GM11168 (cell line): ENCODE data around the gene AMDHD2.

Experiments
- in situ Hi-C: fragments of 300-500 bp; cut with MboI; formaldehyde crosslinking; loops from one replicate; pipeline ENCODE4 v1.12.0; 2022; ENCODE audit warnings: low sequenced_read_pairs; ENCODE audit not compliant: unreplicated experiment

Gene AMDHD2

GRCh38 chr16:2520097-2520783 is at the start of gene AMDHD2:
Gene AMDHD2 (plus strand): TSS chr16:2520371. CDS start chr16:2520459, 88 bp downstream.
- in situ Hi-C loops: no loop called here

DNA sequence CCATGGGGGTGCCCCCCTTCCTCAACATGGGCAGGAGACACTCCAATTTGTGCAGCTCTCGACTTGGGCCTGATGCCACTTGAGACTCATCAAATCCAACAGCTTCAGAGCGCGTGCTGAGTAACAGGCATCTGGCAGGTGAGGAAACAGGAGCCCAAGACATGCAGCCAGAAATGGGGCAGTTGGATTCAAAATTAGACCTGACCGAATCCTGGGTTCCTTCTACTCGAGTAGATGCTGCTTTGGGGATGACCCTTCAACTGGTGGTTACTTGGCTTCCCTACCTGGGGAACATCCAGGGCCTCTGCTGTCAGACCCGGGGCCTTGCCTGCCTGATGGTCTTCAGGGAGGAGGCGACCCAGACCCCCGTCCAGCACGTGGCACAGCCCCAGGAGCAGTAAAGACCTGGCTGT is 49.6 kb upstream of the AMDHD2 start:
- in situ Hi-C loops: no loop called here

- in situ Hi-C loops: no loop called here
Observed at GRCh38 chr16:2471016-2471652, 49.0 kb upstream of the AMDHD2 start, which contains the start of gene NTN3. Gene NTN3 (plus strand): TSS chr16:2471297. CDS start chr16:2471702, 405 bp downstream.

- in situ Hi-C loops: no loop called here
Observed at GRCh38 chr16:2471653-2472487, 48.3 kb upstream of the AMDHD2 start.

DNA sequence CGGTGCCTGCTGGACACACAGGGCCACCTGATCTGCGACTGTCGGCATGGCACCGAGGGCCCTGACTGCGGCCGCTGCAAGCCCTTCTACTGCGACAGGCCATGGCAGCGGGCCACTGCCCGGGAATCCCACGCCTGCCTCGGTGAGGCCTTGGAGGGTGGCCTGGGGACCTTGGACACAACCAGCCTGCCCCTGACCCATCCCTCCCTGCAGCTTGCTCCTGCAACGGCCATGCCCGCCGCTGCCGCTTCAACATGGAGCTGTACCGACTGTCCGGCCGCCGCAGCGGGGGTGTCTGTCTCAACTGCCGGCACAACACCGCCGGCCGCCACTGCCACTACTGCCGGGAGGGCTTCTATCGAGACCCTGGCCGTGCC is 47.7 kb upstream of the AMDHD2 start:
- in situ Hi-C loops: no loop called here

- in situ Hi-C loops: no loop called here
Observed at GRCh38 chr16:2472885-2473445, 47.2 kb upstream of the AMDHD2 start.

DNA sequence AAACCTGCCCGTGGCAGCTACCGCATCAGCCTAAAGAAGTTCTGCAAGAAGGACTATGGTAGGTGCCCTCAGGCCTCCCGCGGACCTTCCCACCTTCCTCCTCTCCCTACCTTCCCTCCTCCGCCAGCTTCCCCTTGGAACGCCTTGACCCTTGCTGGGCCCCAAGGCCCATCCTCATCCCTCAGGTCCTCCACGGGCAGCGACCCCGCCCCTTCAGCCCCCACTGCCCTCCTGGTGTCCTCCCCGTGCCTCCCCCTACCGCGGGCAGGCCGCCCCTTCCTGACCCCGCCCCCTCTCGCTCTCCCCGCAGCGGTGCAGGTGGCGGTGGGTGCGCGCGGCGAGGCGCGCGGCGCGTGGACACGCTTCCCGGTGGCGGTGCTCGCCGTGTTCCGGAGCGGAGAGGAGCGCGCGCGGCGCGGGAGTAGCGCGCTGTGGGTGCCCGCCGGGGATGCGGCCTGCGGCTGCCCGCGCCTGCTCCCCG is 46.7 kb upstream of the AMDHD2 start:
- in situ Hi-C loops: no loop called here

DNA sequence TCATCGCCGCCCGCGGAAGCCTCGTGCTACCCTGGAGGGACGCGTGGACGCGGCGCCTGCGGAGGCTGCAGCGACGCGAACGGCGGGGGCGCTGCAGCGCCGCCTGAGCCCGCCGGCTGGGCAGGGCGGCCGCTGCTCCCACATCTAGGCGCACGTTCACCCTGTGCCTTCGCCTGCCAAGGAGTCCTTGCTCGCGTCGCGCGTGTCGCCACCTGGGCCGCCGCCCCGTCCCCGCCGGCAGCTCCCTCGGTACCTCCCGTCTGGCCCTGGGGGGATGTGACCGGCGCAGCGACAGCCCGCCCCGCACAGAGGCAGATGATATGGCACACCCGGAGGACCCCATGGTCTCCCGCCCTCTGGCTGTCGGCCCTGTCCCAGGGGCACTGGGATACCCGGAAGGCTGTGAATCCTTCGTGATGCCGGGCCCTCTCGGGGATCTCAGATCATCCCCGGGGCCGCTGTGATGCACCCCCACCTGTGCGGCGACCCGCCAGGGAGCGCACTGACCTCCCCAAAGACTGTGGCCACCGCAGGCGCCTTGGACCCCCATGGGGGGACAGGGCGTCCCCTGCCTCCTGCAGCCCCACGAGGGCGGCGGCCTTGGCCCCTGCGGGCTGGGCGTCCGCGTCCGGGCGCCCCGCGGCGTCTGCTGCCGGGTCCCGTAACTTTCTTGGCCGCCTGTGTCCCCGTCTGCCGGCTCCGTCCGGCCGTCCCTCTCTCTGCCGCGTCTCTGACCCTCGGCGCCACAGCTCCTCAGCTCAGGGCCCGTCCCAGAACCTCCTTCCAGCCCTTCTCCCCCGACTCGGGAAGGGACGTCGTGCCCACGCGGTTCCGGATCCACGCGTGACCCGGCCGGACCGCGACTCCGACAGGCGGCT is 45.9 kb upstream of the AMDHD2 start:
- in situ Hi-C loops: no loop called here

DNA sequence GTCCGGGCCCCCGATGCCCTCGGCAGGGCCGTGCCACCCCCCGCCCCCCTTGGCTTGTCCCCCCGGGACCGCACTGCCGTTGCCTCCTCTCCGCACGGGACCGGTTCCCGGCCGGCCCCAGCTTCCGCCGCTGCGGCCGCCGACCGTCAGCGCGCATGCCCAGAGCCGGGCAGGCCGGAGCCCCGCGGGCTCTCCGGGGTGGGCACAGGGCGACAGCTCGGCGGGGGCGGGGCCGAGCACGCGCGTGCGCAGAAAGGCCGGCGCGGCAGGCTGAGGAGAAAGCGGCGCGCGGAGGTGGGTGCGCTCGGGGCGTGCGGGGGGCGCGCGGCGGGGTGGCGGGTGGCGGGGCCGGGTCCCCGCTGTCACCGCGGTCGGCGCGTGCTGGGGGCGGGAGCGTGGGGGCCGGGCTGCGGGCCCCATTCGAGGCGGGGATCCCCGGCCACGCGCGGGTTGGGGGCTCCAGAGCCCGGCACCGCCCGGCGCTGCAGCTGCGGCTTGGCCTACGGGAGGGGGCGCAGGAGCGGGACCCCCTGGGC is 45.2 kb upstream of the AMDHD2 start, which contains the start of gene TBC1D24:
Gene TBC1D24 (plus strand): TSS at position 251 of the 536 bp plus-strand sequence. CDS start 21,022 bp downstream, outside the sequence.
- in situ Hi-C loops: loop anchor here (25.0 kb wide), 2 partner anchors 138 to 463 kb away; partner anchors contain the start of genes ABCA3, NPW and ZNF598

GRCh38 chr16:2475413-2476344 is 44.5 kb upstream of the AMDHD2 start:
- in situ Hi-C loops: loop anchor here (25.0 kb wide), 2 partner anchors 138 to 463 kb away; partner anchors contain the start of genes ABCA3, NPW and ZNF598

DNA sequence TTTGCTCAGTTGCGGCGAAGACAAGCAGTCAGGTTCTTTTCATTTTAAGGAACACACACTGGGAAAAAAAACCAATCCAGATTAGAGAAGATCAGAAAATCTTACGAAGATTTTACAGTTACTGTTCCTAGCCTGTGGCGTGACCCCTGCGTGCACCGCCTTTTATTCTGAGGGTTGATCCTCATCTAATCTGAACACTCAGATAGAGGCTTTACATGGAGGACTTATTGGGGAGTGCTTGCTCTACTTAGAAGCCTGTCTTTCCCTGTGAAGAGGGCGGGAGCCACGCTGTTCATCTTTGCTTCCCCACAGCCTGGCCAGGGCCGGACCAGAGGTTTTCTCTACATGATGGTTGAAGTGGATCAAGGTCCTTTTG is 43.8 kb upstream of the AMDHD2 start:
- in situ Hi-C loops: loop anchor here (25.0 kb wide), 2 partner anchors 139 to 464 kb away; partner anchors contain the start of genes ABCA3, NPW and ZNF598

DNA sequence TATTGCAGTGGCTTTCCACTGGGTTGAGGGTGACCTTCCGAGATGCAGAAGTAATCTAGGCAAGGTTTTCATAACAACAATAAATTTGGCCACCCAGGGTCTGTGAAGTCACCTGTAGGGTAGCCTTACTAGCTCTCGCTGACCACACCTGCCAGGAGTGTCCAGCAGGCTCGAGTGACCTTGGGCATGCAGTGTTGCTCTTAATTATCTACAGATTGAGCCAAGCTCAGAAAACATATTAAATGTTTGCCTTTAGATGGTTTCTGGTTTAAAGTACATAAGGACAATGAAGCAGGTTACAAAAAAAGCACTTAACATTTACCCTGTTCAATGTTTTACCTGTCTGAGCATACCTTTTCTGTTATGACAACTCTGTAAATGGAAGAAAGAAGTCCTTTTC is 43.4 kb upstream of the AMDHD2 start:
- in situ Hi-C loops: loop anchor here (25.0 kb wide), 2 partner anchors 139 to 464 kb away; partner anchors contain the start of genes ABCA3, NPW and ZNF598

DNA sequence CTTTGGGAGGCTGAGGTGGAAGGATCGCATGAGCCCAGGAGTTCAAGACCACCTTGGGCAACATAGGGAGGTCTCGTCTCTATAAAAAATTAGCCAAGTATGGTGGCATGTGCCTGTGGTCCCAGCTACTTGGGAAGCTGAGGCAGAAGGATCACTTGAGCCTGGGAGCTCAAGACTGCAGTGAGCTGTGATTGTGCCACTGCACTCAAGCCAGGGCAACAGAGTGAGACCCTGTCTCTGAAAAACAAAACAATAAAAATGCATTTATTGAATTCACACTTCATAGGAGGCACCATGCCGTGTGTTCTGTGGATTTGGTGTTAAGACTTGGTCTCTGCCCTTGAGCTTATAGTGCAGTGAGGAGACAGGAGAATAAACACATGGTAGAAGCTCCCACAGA is 42.8 kb upstream of the AMDHD2 start:
- in situ Hi-C loops: loop anchor here (25.0 kb wide), 2 partner anchors 140 to 465 kb away; partner anchors contain the start of genes ABCA3, NPW and ZNF598

DNA sequence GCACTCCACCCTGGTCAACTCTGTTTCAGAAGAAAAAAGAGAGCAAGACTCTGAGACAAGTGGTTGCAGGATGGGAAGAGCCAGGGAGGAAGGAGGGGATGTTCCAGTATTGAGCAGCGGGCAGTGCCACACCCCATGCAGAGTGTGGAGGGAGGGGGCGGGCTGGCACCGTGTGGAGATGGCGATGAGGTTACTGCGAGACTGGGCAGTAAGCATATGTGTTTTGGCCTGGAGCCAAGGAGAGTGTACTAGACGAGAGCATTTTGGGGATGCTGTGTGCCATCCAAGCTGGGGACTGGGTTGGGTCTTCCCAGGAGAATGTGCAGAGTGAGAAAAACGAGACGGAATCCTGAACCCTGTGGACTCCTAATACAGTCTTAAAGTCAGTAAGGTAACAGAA is 41.9 kb upstream of the AMDHD2 start:
- in situ Hi-C loops: loop anchor here (25.0 kb wide), 2 partner anchors 141 to 466 kb away; partner anchors contain the start of genes ABCA3, NPW and ZNF598

DNA sequence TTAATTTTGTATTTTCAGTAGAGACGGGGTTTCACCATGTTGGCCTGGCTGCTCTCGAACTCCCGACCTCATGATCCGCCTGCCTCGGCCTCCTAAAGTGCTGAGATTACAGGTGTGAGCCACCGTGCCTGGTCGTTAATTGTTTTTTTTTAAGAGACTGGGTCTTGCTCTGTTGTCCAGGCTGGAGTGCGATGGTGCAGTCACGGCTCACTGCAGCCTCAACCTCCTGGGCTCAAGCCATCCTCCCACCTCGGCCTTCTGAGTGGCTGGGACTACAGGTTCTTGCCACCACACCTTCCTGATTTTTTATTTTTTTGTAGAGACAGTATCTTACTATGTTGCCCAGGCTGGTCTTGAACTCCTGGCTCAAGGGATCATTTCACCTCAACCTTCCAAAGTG is 40.2 kb upstream of the AMDHD2 start:
- in situ Hi-C loops: loop anchor here (10.0 to 25.0 kb wide), 3 partner anchors 45 to 468 kb away; partner anchors contain the start of genes ABCA3, NPW and ZNF598

GRCh38 chr16:2480948-2481347 is 39.2 kb upstream of the AMDHD2 start:
- in situ Hi-C loops: loop anchor here (10.0 to 25.0 kb wide), 3 partner anchors 46 to 469 kb away; partner anchors contain the start of genes ABCA3, NPW and ZNF598

DNA sequence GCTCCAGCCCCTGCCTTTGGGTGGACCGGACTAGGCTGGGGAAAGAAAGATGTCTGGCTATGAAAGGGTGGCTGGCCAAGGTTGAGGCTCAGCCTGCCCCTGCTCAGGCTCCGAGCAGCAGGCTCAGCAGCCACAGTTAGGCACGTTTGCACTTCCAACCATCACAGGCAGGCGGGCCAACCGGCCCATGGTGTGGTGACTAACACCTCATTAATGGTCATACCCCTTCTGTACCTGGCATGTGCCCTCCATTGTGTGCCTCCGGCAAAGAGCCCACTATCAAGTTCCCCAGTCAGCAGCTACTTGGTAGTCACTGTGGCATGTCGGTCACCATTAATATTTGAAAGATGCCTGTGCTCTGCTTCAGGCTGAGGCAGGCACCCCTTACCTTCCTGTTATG is 38.5 kb upstream of the AMDHD2 start:
- in situ Hi-C loops: loop anchor here (10.0 to 25.0 kb wide), 3 partner anchors 47 to 469 kb away; partner anchors contain the start of genes ABCA3, NPW and ZNF598
